Astrocyte (in vitro differentiated cells and primary cell): ENCODE data around the gene TMEM234.

Experiments used
- CTCF ChIP-seq: IDR thresholded peaks from 2 replicates; pipeline ENCODE4 v1.5.1; 2011; ENCODE audit warnings: low read depth, mild to moderate bottlenecking, inconsistent platforms, low read length, moderate library complexity; ENCODE audit not compliant: insufficient read depth
- EZH2 ChIP-seq: IDR thresholded peaks from 2 replicates; pipeline ENCODE4 v1.6.1; 2012; ENCODE audit warnings: mild to moderate bottlenecking, low read length, inconsistent platforms; ENCODE audit not compliant: insufficient read depth

GRCh38 chr1:32228771-32229170 is 6.6 kb upstream of the TMEM234 start:
- TF ChIP-seq CTCF, result no peak
- no peak for TF ChIP-seq EZH2
